ENCODE measurements around the gene SCYL3.

The SCYL3 gene, protein sequence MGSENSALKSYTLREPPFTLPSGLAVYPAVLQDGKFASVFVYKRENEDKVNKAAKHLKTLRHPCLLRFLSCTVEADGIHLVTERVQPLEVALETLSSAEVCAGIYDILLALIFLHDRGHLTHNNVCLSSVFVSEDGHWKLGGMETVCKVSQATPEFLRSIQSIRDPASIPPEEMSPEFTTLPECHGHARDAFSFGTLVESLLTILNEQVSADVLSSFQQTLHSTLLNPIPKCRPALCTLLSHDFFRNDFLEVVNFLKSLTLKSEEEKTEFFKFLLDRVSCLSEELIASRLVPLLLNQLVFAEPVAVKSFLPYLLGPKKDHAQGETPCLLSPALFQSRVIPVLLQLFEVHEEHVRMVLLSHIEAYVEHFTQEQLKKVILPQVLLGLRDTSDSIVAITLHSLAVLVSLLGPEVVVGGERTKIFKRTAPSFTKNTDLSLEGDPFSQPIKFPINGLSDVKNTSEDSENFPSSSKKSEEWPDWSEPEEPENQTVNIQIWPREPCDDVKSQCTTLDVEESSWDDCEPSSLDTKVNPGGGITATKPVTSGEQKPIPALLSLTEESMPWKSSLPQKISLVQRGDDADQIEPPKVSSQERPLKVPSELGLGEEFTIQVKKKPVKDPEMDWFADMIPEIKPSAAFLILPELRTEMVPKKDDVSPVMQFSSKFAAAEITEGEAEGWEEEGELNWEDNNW

DNA sequence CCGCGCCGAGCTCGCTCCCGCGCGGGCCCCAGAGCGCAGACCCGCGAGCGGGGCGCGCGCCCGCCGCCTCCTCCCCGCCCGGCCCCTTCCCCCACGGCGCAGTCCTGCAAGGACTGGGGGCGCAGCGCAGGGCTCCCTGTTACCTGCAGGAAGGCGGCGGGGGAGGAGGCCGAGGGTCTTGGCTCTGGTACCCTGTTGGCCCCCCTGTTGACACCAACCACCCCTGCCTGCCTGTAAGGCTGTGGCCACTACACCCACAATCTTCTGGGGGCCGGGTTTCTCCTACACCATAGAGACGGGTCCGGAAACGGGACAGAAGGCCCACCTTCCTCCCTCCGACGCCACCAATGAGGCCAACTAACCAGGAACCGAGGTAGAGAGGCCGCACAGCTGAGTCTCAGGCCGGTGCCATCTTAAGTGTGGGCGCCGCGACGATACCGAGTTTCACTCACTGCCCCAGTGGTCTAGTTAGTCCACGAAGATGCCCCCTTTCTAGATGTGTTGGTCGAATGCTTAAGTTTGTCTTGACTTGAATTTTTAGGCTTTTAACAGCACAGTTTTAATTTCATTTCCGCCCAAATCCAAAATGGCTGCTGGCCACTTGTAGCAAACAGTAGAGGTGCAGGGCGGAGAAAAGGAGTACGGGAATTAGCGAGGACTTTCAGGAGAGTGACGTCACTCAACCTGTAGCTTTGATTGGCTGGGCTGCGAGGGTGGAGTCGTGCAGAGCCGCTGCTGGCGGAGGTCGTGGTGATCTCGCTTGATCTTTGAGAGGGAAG is at the start of gene SCYL3:
Gene SCYL3, minus strand, starts transcription at position 252 of the 779 bp plus-strand sequence. CDS start 5,056 bp downstream, outside the sequence.
- H3K9ac ChIP-seq (ENCODE audit: low read depth, low read length) = peak within 1 kb of the TSS; percentile 93

DNA sequence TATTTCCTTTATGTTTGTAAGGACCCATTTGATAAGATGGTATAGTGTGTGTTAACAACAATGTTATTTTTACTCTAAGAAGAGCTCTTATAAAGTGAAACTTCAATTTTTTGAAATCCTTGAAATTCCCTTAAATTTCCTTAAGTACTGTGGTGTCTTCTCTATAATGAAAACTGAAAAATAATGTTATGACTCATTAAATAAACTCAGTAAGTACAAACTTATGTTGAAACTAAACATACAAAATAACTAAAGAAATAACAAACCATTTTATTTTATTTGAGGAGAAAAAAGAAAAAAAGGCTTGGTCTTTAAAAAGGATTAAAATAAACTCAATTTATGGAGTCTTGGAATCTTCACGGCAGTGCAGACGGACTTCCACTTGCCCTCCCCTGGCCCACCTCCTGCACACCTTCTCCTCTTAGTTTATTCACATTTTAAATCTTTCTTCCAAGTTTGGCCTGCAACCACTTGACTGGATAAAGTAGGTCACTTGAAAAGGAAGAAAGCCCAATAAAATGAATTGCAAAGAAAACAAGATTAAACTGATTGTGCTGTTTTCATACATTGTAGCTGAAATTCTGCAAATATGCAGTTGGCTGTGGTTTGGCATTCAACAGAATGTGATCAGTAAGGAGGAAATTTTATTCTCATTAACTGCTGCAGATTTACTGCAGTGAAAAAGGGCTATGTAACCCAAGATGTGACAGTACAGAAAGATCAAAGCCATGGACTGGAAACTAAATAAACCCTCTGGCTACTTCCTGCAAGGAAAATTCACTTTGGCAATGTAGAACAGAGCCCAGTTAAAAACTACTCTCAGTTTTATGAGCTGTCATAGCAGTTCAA is 48.5 kb upstream of the SCYL3 start:
- Histone ChIP-seq H3K9me3 (ENCODE audit: insufficient read depth, low read depth, low read length) (no peaks in the 10 kb centered on the region), H3K4me1 (ENCODE audit: insufficient read depth, low read length) (no peaks in the 10 kb centered on the region), H3K4me3 (ENCODE audit: low read length) (no peak overlapping the region), H3K27ac (ENCODE audit: low read length) (no peak overlapping the region), H3K36me3 (ENCODE audit: insufficient read depth, low read depth, low read length) (no peaks in the 10 kb centered on the region), H3K27me3 (ENCODE audit: insufficient read depth, low read length) (no peaks in the 10 kb centered on the region), H3K9ac (ENCODE audit: low read depth, low read length) (no peak overlapping the region)

More for the DNA sequence above, at the start of gene SCYL3:
- peak within 1 kb of the TSS; percentile 91 for H3K4me3 ChIP-seq (ENCODE audit: low read length)
- 0 out of 2 replicates have a peak, but pooled peaks cover under 1% of the 10 kb centered on the region for H3K36me3 ChIP-seq (ENCODE audit: insufficient read depth, low read depth, low read length)
- no peaks in the 10 kb centered on the region for H3K27me3 ChIP-seq (ENCODE audit: insufficient read depth, low read length)
- peak within 1 kb of the TSS; percentile 94 for H3K27ac ChIP-seq (ENCODE audit: low read length)
- H3K9me3 ChIP-seq (ENCODE audit: insufficient read depth, low read depth, low read length) = no peaks in the 10 kb centered on the region
- peaks cover 24% of the 10 kb centered on the region; the same call in 1 of the 2 replicates for H3K4me1 ChIP-seq (ENCODE audit: insufficient read depth, low read length)

DNA sequence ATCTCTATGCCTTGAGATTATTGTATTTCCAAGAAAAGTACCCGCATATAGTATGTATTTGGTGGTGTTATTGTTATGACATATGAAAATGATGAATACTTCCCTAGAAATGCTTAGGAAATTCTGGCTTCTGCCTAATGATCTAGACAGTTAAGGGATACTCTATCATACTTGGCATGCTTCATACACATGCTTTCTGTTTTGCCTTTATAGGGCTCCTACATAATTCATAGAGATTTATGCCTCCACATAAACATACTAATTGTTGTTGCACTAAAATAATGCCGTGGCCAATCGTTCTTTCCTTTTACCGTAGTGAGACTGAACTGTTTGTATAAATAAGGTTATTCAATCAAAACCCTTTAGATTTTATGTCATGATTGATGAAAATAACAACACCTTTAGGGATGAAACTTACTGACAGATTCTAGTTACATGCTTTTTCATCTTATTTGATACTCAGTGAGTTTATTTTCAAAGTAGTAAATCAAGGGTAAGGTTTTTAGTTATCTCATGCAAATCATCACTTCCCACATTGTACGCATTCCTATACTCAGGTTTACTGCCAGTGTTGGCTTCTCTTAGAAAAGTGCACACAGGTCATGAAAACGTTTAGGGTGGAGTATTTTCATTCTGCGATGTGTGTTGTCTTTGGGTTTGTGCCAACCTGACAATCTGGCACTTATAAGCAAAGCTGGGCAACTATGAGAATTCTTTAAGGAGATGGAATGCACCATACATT is 40.5 kb upstream of the SCYL3 start:
- Histone ChIP-seq H3K27me3 (ENCODE audit: insufficient read depth, low read length) (no peaks in the 10 kb centered on the region), H3K4me3 (ENCODE audit: low read length) (no peak overlapping the region), H3K36me3 (ENCODE audit: insufficient read depth, low read depth, low read length) (no peaks in the 10 kb centered on the region)

DNA sequence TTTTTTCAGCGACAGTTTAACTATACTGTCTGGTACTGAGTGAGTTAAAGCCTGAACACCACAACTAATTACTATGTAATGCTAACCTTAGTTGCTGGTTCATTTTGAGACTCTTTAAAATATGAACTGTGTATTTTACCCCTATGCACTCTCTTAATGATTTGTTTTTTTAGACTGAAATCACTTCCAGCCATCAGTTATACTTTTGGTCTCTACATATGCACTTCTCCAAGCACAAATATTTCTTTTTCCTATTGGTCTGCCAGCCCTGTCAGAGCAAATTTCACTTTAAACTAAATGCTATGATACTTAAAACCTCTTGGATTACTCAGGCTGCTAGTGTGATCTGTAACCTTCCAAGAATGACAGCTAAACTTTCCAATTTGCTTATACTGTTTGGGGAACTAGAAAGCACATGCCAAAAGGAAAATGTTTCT is 38.1 kb upstream of the SCYL3 start:
- Histone ChIP-seq H3K4me1 (ENCODE audit: insufficient read depth, low read length) (no peaks in the 10 kb centered on the region), H3K4me3 (ENCODE audit: low read length) (no peak overlapping the region), H3K36me3 (ENCODE audit: insufficient read depth, low read depth, low read length) (no peaks in the 10 kb centered on the region), H3K9me3 (ENCODE audit: insufficient read depth, low read depth, low read length) (no peaks in the 10 kb centered on the region), H3K27ac (ENCODE audit: low read length) (no peak overlapping the region), H3K9ac (ENCODE audit: low read depth, low read length) (no peak overlapping the region), H3K27me3 (ENCODE audit: insufficient read depth, low read length) (no peaks in the 10 kb centered on the region)

More for the DNA sequence above, 40.5 kb upstream of the SCYL3 start:
- no peak overlapping the region for H3K9ac ChIP-seq (ENCODE audit: low read depth, low read length)
- no peak overlapping the region for H3K27ac ChIP-seq (ENCODE audit: low read length)
- H3K4me1 ChIP-seq (ENCODE audit: insufficient read depth, low read length) = no peaks in the 10 kb centered on the region
- H3K9me3 ChIP-seq (ENCODE audit: insufficient read depth, low read depth, low read length) = no peaks in the 10 kb centered on the region

DNA sequence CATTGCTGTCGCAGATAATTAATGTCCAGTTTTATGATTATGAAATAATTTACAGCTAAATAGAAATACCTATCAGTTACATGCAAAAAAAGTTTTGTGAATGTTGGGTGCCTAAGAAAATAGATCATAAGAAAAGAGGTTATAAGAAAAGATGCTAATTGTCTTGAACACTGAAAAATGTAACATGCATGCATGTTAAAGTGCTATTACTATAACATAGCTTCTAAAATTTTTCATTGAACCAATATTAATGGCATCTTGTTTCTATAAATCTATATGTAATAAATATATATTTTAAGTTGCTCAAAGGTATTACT is 35.5 kb upstream of the SCYL3 start:
- Histone ChIP-seq H3K36me3 (ENCODE audit: insufficient read depth, low read depth, low read length) (no peaks in the 10 kb centered on the region), H3K4me1 (ENCODE audit: insufficient read depth, low read length) (no peaks in the 10 kb centered on the region), H3K9ac (ENCODE audit: low read depth, low read length) (no peak overlapping the region), H3K9me3 (ENCODE audit: insufficient read depth, low read depth, low read length) (no peaks in the 10 kb centered on the region), H3K4me3 (ENCODE audit: low read length) (no peak overlapping the region), H3K27ac (ENCODE audit: low read length) (no peak overlapping the region), H3K27me3 (ENCODE audit: insufficient read depth, low read length) (no peaks in the 10 kb centered on the region)

DNA sequence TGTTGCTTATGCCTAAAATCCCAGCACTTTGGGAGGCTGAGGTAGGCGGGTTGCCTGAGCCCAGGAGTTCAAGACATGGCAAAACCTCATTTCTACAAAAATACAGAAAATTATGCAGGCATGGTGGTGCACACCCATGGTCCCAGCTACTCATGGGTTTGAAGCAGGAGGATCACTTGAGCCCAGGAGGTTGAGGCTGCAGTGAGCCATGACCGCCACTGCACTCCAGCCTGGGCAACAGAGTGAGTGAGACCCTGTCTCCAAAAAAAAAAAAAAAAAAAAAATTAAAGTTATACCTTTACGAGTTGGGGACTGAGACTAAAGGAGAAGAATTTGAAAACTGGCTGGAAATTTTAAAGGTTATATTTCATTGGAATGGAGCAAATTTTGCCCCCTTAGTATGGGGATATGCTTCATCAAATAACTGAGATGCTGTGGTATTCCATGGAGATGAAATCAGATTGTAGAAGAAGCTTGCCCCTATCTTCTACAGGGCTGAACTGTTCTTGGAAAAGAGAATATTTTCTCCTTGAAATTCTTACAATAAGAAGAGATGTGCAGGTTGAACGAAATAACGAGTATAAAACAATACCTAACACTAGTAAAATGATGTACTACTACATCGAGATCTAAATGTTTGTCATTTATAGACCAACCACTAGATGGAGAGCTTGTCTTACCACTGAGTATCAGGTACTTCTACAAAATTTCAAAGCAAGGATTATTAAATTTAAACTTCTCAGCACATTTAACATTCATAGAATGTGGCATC is 34.9 kb upstream of the SCYL3 start:
- no peak overlapping the region for H3K27ac ChIP-seq (ENCODE audit: low read length)
- H3K4me1 ChIP-seq (ENCODE audit: insufficient read depth, low read length) = no peaks in the 10 kb centered on the region
- H3K36me3 ChIP-seq (ENCODE audit: insufficient read depth, low read depth, low read length) = no peaks in the 10 kb centered on the region
- H3K27me3 ChIP-seq (ENCODE audit: insufficient read depth, low read length) = no peaks in the 10 kb centered on the region
- H3K4me3 ChIP-seq (ENCODE audit: low read length) = no peak overlapping the region
- H3K9ac ChIP-seq (ENCODE audit: low read depth, low read length) = no peak overlapping the region
- H3K9me3 ChIP-seq (ENCODE audit: insufficient read depth, low read depth, low read length) = no peaks in the 10 kb centered on the region

DNA sequence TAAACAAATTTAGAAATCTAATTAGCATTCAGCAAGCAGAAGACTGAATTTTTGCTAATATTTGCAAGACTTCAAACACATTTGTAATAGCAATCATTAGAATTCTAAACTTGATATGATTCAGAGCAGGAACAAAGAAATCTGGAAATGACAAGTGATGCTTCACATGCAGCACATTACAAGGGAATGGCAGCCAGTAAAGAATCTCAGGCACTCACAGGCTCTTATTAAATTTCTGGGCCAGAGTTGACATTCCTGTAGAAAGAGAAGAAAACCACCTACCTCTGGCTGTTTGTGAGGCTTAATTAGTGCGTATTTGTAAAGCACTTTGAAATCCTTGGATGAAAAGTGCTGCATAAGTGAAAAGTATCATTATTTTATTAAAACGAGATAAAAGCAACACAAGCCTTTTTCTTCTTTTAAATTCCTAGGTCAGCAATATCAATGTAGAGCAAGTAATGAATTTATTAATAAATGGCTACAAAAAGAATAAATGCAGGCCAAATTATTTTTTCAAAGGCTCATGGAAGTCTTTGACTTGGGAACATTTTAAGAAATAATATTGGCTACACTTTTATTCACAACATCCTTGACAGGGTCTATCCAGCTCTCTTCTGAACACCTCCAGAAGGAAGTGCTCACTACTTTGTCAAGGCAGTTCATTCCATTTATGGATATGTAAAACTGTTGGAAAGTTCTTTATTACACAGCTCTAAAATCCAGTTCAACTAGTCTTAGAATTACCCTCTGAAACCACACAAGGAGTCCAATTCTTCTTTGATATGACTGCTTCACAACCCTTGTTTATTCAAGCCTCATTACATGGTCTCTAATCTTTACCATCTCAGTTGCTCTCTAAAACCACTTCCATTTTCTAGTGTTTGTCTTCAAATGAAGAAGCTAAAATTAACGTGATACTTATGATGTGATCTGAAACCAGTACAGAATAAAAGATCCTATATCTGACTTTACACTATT is 32.1 kb upstream of the SCYL3 start:
- H3K9ac ChIP-seq (ENCODE audit: low read depth, low read length) = no peak overlapping the region
- no peaks in the 10 kb centered on the region for H3K36me3 ChIP-seq (ENCODE audit: insufficient read depth, low read depth, low read length)
- no peaks in the 10 kb centered on the region for H3K9me3 ChIP-seq (ENCODE audit: insufficient read depth, low read depth, low read length)
- no peak overlapping the region for H3K4me3 ChIP-seq (ENCODE audit: low read length)
- H3K27ac ChIP-seq (ENCODE audit: low read length) = no peak overlapping the region
- no peaks in the 10 kb centered on the region for H3K4me1 ChIP-seq (ENCODE audit: insufficient read depth, low read length)
- no peaks in the 10 kb centered on the region for H3K27me3 ChIP-seq (ENCODE audit: insufficient read depth, low read length)

DNA sequence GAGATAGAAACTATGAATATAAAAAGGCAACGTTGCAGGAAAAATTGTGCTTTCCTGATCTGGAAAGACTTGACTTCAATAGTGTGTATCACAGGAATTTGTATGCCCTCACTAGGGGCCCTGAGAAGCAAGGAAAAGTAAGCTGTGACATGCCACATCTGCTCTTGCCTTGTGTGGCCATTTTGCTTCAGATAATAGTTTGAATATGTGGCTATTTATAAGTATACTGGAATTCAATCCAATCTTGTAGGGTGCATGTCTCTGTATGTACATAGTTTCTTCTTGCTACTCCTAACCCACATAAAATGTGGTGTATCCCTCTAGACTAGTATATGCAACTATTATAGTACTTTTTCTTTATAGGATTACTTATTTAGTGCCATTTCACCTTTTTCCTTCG is 31.1 kb upstream of the SCYL3 start:
- Histone ChIP-seq H3K4me3 (ENCODE audit: low read length) (no peak overlapping the region), H3K9ac (ENCODE audit: low read depth, low read length) (no peak overlapping the region), H3K4me1 (ENCODE audit: insufficient read depth, low read length) (no peaks in the 10 kb centered on the region), H3K27me3 (ENCODE audit: insufficient read depth, low read length) (no peaks in the 10 kb centered on the region), H3K36me3 (ENCODE audit: insufficient read depth, low read depth, low read length) (no peaks in the 10 kb centered on the region), H3K27ac (ENCODE audit: low read length) (no peak overlapping the region), H3K9me3 (ENCODE audit: insufficient read depth, low read depth, low read length) (no peaks in the 10 kb centered on the region)

DNA sequence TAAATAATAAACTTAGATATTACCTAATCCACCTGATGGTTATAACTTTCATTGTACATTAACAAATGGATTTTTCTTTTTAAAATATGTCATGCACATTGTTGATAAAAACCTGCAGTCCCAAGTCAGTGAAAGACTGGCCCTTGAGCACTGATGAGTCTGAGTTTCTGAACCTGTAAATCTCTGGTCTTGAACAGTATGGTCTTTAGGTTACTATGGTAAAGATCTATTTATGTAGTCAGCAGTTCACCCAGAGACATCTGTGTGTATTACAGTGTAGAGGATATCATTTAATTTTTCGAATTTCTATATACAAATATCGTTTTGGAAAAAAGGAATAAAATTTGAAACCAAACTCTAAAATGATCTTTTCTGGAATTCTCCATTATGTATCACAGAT is 30.4 kb upstream of the SCYL3 start:
- no peak overlapping the region for H3K9ac ChIP-seq (ENCODE audit: low read depth, low read length)
- H3K4me1 ChIP-seq (ENCODE audit: insufficient read depth, low read length) = no peaks in the 10 kb centered on the region
- no peak overlapping the region for H3K27ac ChIP-seq (ENCODE audit: low read length)
- H3K27me3 ChIP-seq (ENCODE audit: insufficient read depth, low read length) = no peaks in the 10 kb centered on the region
- no peaks in the 10 kb centered on the region for H3K9me3 ChIP-seq (ENCODE audit: insufficient read depth, low read depth, low read length)
- no peaks in the 10 kb centered on the region for H3K36me3 ChIP-seq (ENCODE audit: insufficient read depth, low read depth, low read length)
- H3K4me3 ChIP-seq (ENCODE audit: low read length) = no peak overlapping the region
